MM.1S (cell line): Measurements from ENCODE around the gene STK32C.

ENCODE experiments used
- DNase-seq: peaks from one replicate; pipeline ENCODE4 v3.0.0-alpha.2; 2015
- H2AFZ ChIP-seq: fragments of 300-600 bp; sonication (generic); 2 replicates; pipeline ENCODE4 v1.6.0; 2016; ENCODE audit warnings: antibody characterized with exemption, low read length
- H3F3A ChIP-seq: fragments of 300-600 bp; sonication (generic); 2 replicates; pipeline ENCODE4 v1.6.1; 2016; ENCODE audit warnings: mild to moderate bottlenecking, antibody characterized with exemption, low read length, moderate library complexity, mixed read lengths; ENCODE audit not compliant: insufficient read depth
- H3K27ac ChIP-seq: fragments of 300-600 bp; sonication (generic); 2 replicates; pipeline ENCODE4 v1.5.1; 2016; ENCODE audit warnings: mild to moderate bottlenecking, low read length
- H3K27me3 ChIP-seq: fragments of 300-600 bp; sonication (generic); replicated peaks from 2 replicates; pipeline ENCODE4 v1.6.0; 2016; ENCODE audit warnings: low read length; ENCODE audit not compliant: insufficient read depth
- H3K36me3 ChIP-seq: fragments of 300-600 bp; sonication (generic); replicated peaks from 2 replicates; pipeline ENCODE4 v1.6.1; 2016; ENCODE audit warnings: mild to moderate bottlenecking, low read length, mixed read lengths; ENCODE audit not compliant: insufficient read depth
- H3K4me1 ChIP-seq: fragments of 300-600 bp; sonication (generic); 2 replicates; pipeline ENCODE4 v1.6.1; 2016; ENCODE audit warnings: low read length, mixed read lengths
- H3K4me2 ChIP-seq: fragments of 300-600 bp; sonication (generic); 2 replicates; pipeline ENCODE4 v1.6.0; 2016; ENCODE audit warnings: low read depth, low read length
- H3K4me3 ChIP-seq: fragments of 300-600 bp; sonication (generic); 2 replicates; pipeline ENCODE4 v1.5.1; 2016; ENCODE audit warnings: low read length, mixed read lengths
- H3K79me2 ChIP-seq: fragments of 300-600 bp; sonication (generic); 2 replicates; pipeline ENCODE4 v1.6.1; 2016; ENCODE audit warnings: mixed run types, low read length, mixed read lengths
- H3K9ac ChIP-seq: fragments of 300-600 bp; sonication (generic); 2 replicates; pipeline ENCODE4 v1.6.1; 2016; ENCODE audit warnings: low read length, mixed read lengths
- H3K9me2 ChIP-seq: fragments of 300-600 bp; sonication (generic); replicated peaks from 2 replicates; pipeline ENCODE4 v1.6.1; 2016; ENCODE audit warnings: mild to moderate bottlenecking, low read length, mixed read lengths; ENCODE audit not compliant: insufficient read depth
- H3K9me3 ChIP-seq: fragments of 300-600 bp; sonication (generic); replicated peaks from 2 replicates; pipeline ENCODE4 v1.6.1; 2016; ENCODE audit warnings: mild to moderate bottlenecking, low read length, mixed read lengths; ENCODE audit not compliant: insufficient read depth
- H4K20me1 ChIP-seq: fragments of 300-600 bp; sonication (generic); 2 replicates; pipeline ENCODE4 v1.6.1; 2016; ENCODE audit warnings: mild to moderate bottlenecking, low read length, moderate library complexity, mixed read lengths; ENCODE audit not compliant: insufficient read depth
- CTCF ChIP-seq: fragments of 300-600 bp; sonication (generic); IDR thresholded peaks from 2 replicates; pipeline ENCODE4 v1.5.1; 2016; ENCODE audit warnings: antibody characterized with exemption, low read length, mixed read lengths
- EZH2 ChIP-seq: fragments of 300-600 bp; sonication (generic); optimal IDR thresholded peaks from 2 replicates; pipeline ENCODE3; 2017; ENCODE audit warnings: low read depth, mild to moderate bottlenecking, antibody characterized with exemption, low read length, mixed read lengths
- EZH2phosphoT487 ChIP-seq: fragments of 300-600 bp; sonication (generic); IDR thresholded peaks from 2 replicates; pipeline ENCODE4 v1.6.1; 2018; ENCODE audit warnings: antibody characterized with exemption, low read length

The STK32C gene

GRCh38 chr10:132183046-132183445 is 124.7 kb downstream of the STK32C start:
- DNase-seq, result no peak
- Histone ChIP-seq H3K9ac (no peak overlapping the region), H3K9me2 (no peaks in the 10 kb centered on the region), H3K27ac (no peak overlapping the region), H3F3A (no peaks in the 10 kb centered on the region), H3K9me3 (no peaks in the 10 kb centered on the region), H4K20me1 (no peaks in the 10 kb centered on the region), H3K4me2 (no peak overlapping the region), H3K36me3 (no peaks in the 10 kb centered on the region), H3K27me3 (peaks cover 33% of the 10 kb centered on the region), H3K4me3 (no peak overlapping the region), H2AFZ (no peak overlapping the region), H3K79me2 (no peaks in the 10 kb centered on the region), H3K4me1 (no peaks in the 10 kb centered on the region)
- TF ChIP-seq EZH2 (no peak), EZH2phosphoT487 (no peak), CTCF (no peak)

DNA sequence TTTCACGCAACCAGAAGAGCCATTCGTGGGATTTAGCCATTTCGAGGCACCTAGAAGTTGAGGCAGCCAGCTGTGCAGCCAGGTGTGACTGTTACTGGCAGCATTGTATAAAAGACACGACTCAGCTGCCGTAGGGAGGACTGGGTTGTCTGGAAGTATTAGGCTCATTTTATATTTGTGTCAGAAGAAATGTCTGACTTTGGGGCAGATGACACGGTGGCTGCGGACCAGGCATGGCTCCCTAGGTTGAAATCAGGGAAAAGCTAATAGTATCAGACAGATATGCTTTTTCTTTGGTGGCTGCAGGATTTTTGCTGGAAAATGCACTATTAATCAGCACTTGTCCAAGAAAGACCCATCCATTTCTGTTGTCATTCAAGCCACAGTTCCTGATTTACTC is 125.2 kb downstream of the STK32C start:
- Histone ChIP-seq H3K36me3 (no peaks in the 10 kb centered on the region), H3K79me2 (no peaks in the 10 kb centered on the region), H2AFZ (no peak overlapping the region), H3K4me3 (no peak overlapping the region), H3F3A (no peaks in the 10 kb centered on the region), H4K20me1 (no peaks in the 10 kb centered on the region), H3K4me1 (no peaks in the 10 kb centered on the region), H3K27me3 (peaks cover 30% of the 10 kb centered on the region), H3K9ac (no peak overlapping the region), H3K9me2 (no peaks in the 10 kb centered on the region), H3K4me2 (no peak overlapping the region), H3K27ac (no peak overlapping the region), H3K9me3 (no peaks in the 10 kb centered on the region)
- no peak for DNase-seq
- TF ChIP-seq EZH2, result no peak
- TF ChIP-seq CTCF, result no peak
- no peak for TF ChIP-seq EZH2phosphoT487

- no peak overlapping the region for H2AFZ ChIP-seq
- H3K4me3 ChIP-seq, result no peak overlapping the region
- H3K27ac ChIP-seq, result no peak overlapping the region
- no peaks in the 10 kb centered on the region for H3K4me1 ChIP-seq
- H3K9ac ChIP-seq, result no peak overlapping the region
- H3K27me3 ChIP-seq, result peaks cover 30% of the 10 kb centered on the region
- DNase-seq, result no peak
- no peaks in the 10 kb centered on the region for H3K79me2 ChIP-seq
- TF ChIP-seq EZH2phosphoT487 (no peak), CTCF (no peak), EZH2 (no peak)
- H4K20me1 ChIP-seq, result no peaks in the 10 kb centered on the region
- no peaks in the 10 kb centered on the region for H3F3A ChIP-seq
- H3K36me3 ChIP-seq, result no peaks in the 10 kb centered on the region
- H3K9me2 ChIP-seq, result no peaks in the 10 kb centered on the region
- no peaks in the 10 kb centered on the region for H3K9me3 ChIP-seq
- H3K4me2 ChIP-seq, result no peak overlapping the region
Measured at GRCh38 chr10:132181691-132182425, 125.9 kb downstream of the STK32C start.
